Right lobe of liver (tissue), 4 donors: ENCODE data around the gene COQ5.

Experiments
- POLR2A ChIP-seq: fragments of 450-650 bp; IDR thresholded peaks from one replicate; pipeline ENCODE4 v1.6.1; 2017; ENCODE audit warnings: antibody characterized with exemption, mild to moderate bottlenecking
- TF ChIP-seq, protein P1 (sequence below), 4 donors: fragments of 200-600 bp in 3 of 4; fragments of 450-650 bp in 1 of 4; IDR thresholded peaks; one replicate each; pipeline versions ENCODE4 v1.5.1 to v1.8.0; 2016 to 2022; ENCODE audit warnings: antibody characterized with exemption in 4 of 4, mild to moderate bottlenecking in 2 of 4
- donor health status: DM: no; HTN: no; CAD: no.
- donor health status: DM: no; HTN: no; CAD: no.
- donor health status: DM: no; HTN: yes; CAD: no.

DNA sequence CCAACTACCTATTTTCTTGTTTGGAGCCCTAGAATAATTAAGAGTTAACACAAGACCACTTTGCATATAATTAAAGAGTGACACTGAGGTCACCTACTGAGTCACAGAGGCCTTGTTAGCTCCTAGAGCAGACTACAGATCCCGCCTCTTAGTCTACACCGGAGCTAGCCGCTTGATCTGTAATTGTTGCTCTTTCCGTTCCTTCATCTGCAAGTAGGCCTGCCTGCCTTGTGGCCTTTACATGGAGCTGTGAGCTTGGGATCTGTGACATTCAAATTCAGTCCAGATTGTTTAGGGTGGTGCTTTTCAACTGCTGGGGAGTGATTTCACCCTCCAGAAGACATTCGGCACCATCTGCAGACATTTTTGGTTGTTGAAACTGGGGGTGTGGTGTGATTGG lies 38.6 kb downstream of the COQ5 start:
- TF ChIP-seq, protein P1, sequence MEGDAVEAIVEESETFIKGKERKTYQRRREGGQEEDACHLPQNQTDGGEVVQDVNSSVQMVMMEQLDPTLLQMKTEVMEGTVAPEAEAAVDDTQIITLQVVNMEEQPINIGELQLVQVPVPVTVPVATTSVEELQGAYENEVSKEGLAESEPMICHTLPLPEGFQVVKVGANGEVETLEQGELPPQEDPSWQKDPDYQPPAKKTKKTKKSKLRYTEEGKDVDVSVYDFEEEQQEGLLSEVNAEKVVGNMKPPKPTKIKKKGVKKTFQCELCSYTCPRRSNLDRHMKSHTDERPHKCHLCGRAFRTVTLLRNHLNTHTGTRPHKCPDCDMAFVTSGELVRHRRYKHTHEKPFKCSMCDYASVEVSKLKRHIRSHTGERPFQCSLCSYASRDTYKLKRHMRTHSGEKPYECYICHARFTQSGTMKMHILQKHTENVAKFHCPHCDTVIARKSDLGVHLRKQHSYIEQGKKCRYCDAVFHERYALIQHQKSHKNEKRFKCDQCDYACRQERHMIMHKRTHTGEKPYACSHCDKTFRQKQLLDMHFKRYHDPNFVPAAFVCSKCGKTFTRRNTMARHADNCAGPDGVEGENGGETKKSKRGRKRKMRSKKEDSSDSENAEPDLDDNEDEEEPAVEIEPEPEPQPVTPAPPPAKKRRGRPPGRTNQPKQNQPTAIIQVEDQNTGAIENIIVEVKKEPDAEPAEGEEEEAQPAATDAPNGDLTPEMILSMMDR (IDR thresholded peaks at IDR 0.05): no peak
- no peak for TF ChIP-seq POLR2A
